ENCODE results near the gene PSMD14. TPM values are rescaled to one million over a fixed set of nuclear protein-coding genes. Genes with fewer than 3 reads are reported as not detected.

The PSMD14 gene
- total and polyA plus RNA-seq, 2 donors (not counting 1 experiment from before 2014, with no cell fraction given), result 7.4 to 27.0 TPM

GRCh38 chr2:161418275-161418714 is 110.1 kb downstream of the PSMD14 start:
- Mint-ChIP-seq H3K27ac (no peak overlapping the region), H3K4me1 (peaks cover 61% of the 10 kb centered on the region), H3K27me3 (peaks cover 88% of the 10 kb centered on the region), H3K4me3 (no peak overlapping the region), H3K9me3 (ENCODE audit: insufficient read depth) (peaks cover 2% of the 10 kb centered on the region)
- H2AFZ ChIP-seq (ENCODE audit: insufficient read depth, low read depth, low read length, poor library complexity, severe bottlenecking), result no peak overlapping the region
- H3K9ac ChIP-seq (ENCODE audit: low read length), result no peak overlapping the region
- H3K36me3 ChIP-seq (replicated peaks in 1 of 2; ENCODE audit: control extremely low read depth in 1 of 2, control insufficient read depth in 1 of 2, extremely low read depth in 1 of 2, insufficient read depth in 2 of 2, low read length in 1 of 2), result no peaks in the 10 kb centered on the region
- intact Hi-C loops (cut with micrococcal nuclease), result no loop called here
- DNase-seq (peak; percentile 48), ATAC-seq (ENCODE audit: low read depth) (no peak)
- ChIA-PET CTCF (no interaction called here), POLR2A (no interaction called here)
- no peaks in the 10 kb centered on the region for H3K79me2 ChIP-seq (ENCODE audit: control insufficient read depth, insufficient read depth, low read length)
- H3K9me3 ChIP-seq (ENCODE audit: control extremely low read depth in 1 of 3, control insufficient read depth in 2 of 3, insufficient read depth in 1 of 3, low read length in 2 of 3), result peaks cover 0 to 23% (median 4%) of the 10 kb centered on the region in 3 donors
- H3K27me3 ChIP-seq (replicated peaks in 1 of 4; ENCODE audit: control extremely low read depth in 1 of 4, control insufficient read depth in 3 of 4, insufficient read depth in 4 of 4, low read length in 3 of 4), result peaks cover 2 to 89% (median 76%) of the 10 kb centered on the region in 4 experiments
- peak overlapping the region; percentile 52 for H3K4me2 ChIP-seq (replicated peaks; ENCODE audit: low read depth, low read length, poor library complexity, severe bottlenecking)
- H3K27ac ChIP-seq (ENCODE audit: low read length in 2 of 2), result no peak overlapping the region
- no peaks in the 10 kb centered on the region for H4K20me1 ChIP-seq (ENCODE audit: control insufficient read depth, insufficient read depth, low read length, poor library complexity, severe bottlenecking)
- WGBS (ENCODE audit: insufficient coverage), result 3% methylated on average over 11 of the region's 15 CpGs
- H3K4me1 ChIP-seq (ENCODE audit: control insufficient read depth in 2 of 2, insufficient read depth in 2 of 2, low read length in 2 of 2), result peaks cover 59 to 69% of the 10 kb centered on the region in 2 donors
- TF ChIP-seq CTCF (IDR thresholded peaks at IDR 0.05) (no peak), EZH2 (IDR thresholded peaks at IDR 0.05; ENCODE audit: borderline replicate concordance, insufficient read depth, low read depth, low read length, poor library complexity, severe bottlenecking) (peak; percentile 38)
- no peak overlapping the region for H3K4me3 ChIP-seq (ENCODE audit: control extremely low read depth in 1 of 5, extremely low read depth in 1 of 5, insufficient read depth in 1 of 5, low read depth in 2 of 5, low read length in 4 of 5)

GRCh38 chr2:161418715-161419637 is 110.8 kb downstream of the PSMD14 start:
- Histone ChIP-seq H3K9ac (ENCODE audit: low read length) (no peak overlapping the region), H3K4me3 (ENCODE audit: control extremely low read depth in 1 of 5, extremely low read depth in 1 of 5, insufficient read depth in 1 of 5, low read depth in 2 of 5, low read length in 4 of 5) (no peak overlapping the region), H2AFZ (ENCODE audit: insufficient read depth, low read depth, low read length, poor library complexity, severe bottlenecking) (peak overlapping the region; percentile 41), H4K20me1 (ENCODE audit: control insufficient read depth, insufficient read depth, low read length, poor library complexity, severe bottlenecking) (no peaks in the 10 kb centered on the region), H3K4me2 (replicated peaks; ENCODE audit: low read depth, low read length, poor library complexity, severe bottlenecking) (peak overlapping the region; percentile 52), H3K27ac (ENCODE audit: low read length in 2 of 2) (no peak overlapping the region), H3K9me3 (ENCODE audit: control extremely low read depth in 1 of 3, control insufficient read depth in 2 of 3, insufficient read depth in 1 of 3, low read length in 2 of 3) (peaks cover 0 to 28% (median 4%) of the 10 kb centered on the region in 3 donors), H3K36me3 (replicated peaks in 1 of 2; ENCODE audit: control extremely low read depth in 1 of 2, control insufficient read depth in 1 of 2, extremely low read depth in 1 of 2, insufficient read depth in 2 of 2, low read length in 1 of 2) (no peaks in the 10 kb centered on the region), H3K4me1 (ENCODE audit: control insufficient read depth in 2 of 2, insufficient read depth in 2 of 2, low read length in 2 of 2) (peaks cover 59 to 73% of the 10 kb centered on the region in 2 donors), H3K27me3 (replicated peaks in 1 of 4; ENCODE audit: control extremely low read depth in 1 of 4, control insufficient read depth in 3 of 4, insufficient read depth in 4 of 4, low read length in 3 of 4) (peaks cover 2 to 84% (median 74%) of the 10 kb centered on the region in 4 experiments), H3K79me2 (ENCODE audit: control insufficient read depth, insufficient read depth, low read length) (no peaks in the 10 kb centered on the region)
- ChIA-PET CTCF (no interaction called here), POLR2A (no interaction called here)
- 4% methylated on average over 45 of the region's 49 CpGs for WGBS (ENCODE audit: insufficient coverage)
- Mint-ChIP-seq H3K4me3 (peak overlapping the region; percentile 65), H3K4me1 (peaks cover 60% of the 10 kb centered on the region), H3K27ac (no peak overlapping the region), H3K9me3 (ENCODE audit: insufficient read depth) (peaks cover 2% of the 10 kb centered on the region), H3K27me3 (peaks cover 86% of the 10 kb centered on the region)
- ATAC-seq (ENCODE audit: low read depth), result no peak
- intact Hi-C loops (cut with micrococcal nuclease), result no loop called here
- peak; percentile 52 for DNase-seq
- TF ChIP-seq CTCF (IDR thresholded peaks at IDR 0.05), result no peak
- no peak for TF ChIP-seq EZH2 (IDR thresholded peaks at IDR 0.05; ENCODE audit: borderline replicate concordance, insufficient read depth, low read depth, low read length, poor library complexity, severe bottlenecking)

Measured in B cell (primary cell).